ENCODE data around the gene TCEA2.

DNA sequence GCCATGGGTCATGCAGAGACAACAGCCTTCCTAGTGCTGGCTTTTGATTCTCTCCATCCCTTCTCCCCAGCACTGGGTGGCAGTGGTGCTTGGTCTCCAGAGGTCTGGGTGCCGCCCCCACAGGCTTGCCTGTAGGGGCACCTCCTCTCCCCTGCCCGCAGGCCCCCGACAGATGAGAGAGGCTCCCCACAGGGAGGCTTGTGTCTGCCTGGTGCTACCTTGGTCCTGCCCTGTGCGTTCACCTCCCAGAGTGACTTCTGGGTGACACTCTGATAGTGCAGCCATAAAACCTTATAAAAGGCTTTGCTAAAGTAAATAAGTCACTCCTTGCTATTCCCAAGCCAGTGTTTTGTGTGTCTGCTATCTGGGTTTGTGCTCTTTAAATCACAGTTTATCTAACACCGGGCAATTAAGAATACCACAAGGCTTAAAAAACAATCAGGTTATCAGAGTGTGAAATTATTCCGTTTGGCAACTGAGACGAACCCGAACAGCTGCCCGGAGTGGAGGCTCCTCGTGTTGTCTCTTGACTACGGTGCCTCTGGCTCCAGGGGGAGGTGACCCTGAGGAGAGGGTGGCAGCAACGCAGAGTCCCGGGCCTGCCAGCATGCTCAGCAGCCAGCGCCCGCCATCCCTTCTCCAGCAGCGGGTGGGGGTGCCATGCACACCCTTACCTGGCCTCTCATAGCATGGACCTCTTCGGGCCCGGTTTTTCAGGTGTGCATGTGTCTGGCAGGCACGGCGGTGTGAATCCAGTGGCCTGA lies 32.4 kb upstream of the TCEA2 start:
- TF ChIP-seq, protein P1, sequence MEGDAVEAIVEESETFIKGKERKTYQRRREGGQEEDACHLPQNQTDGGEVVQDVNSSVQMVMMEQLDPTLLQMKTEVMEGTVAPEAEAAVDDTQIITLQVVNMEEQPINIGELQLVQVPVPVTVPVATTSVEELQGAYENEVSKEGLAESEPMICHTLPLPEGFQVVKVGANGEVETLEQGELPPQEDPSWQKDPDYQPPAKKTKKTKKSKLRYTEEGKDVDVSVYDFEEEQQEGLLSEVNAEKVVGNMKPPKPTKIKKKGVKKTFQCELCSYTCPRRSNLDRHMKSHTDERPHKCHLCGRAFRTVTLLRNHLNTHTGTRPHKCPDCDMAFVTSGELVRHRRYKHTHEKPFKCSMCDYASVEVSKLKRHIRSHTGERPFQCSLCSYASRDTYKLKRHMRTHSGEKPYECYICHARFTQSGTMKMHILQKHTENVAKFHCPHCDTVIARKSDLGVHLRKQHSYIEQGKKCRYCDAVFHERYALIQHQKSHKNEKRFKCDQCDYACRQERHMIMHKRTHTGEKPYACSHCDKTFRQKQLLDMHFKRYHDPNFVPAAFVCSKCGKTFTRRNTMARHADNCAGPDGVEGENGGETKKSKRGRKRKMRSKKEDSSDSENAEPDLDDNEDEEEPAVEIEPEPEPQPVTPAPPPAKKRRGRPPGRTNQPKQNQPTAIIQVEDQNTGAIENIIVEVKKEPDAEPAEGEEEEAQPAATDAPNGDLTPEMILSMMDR (conservative IDR thresholded peaks at IDR 0.05; ENCODE audit: low read length), result no peak
- no peak for TF ChIP-seq EZH2phosphoT487 (IDR thresholded peaks at IDR 0.05; ENCODE audit: borderline replicate concordance, low read depth, low read length)
